Peyer's patch (tissue), 4 donors: ENCODE measurements around the gene SIDT2.

Experiments used
- POLR2A ChIP-seq, 2 donors: fragments of 450-650 bp; IDR thresholded peaks; one replicate each; pipeline ENCODE4 v1.5.1; 2017; ENCODE audit warnings: antibody characterized with exemption in 2 of 2, mild to moderate bottlenecking in 2 of 2, moderate library complexity in 2 of 2
- TF ChIP-seq, protein P1 (sequence below), 6 experiments: fragments of 450-650 bp in 4 of 6; fragments of 200-600 bp in 2 of 6; sonication (generic) in 1 of 6; IDR thresholded peaks; one replicate each; pipeline ENCODE4 v1.5.1; 2017 to 2019; ENCODE audit warnings: antibody characterized with exemption in 6 of 6, mild to moderate bottlenecking in 3 of 6, moderate library complexity in 1 of 6

DNA sequence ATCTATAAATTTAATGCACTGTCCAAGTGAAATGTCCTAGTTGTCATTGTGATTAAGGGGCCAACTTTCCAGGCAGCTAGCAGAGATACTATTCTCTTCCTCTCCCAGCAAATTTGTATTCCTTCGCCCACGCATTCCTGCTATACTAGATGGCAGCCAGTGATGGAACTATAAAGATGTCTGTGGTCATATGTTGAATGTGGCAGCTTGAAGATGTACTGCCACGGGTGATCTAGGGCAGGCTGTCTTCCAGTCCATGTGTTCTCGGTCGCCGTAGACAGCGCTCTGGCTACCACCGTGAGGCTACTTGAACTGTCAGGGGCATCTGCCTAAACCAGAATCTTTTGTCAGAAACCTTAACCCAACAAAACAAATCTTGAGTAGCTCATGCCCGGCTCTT is 8.3 kb upstream of the SIDT2 start:
- no peak for TF ChIP-seq POLR2A (IDR thresholded peaks at IDR 0.05)
- TF ChIP-seq, protein P1, sequence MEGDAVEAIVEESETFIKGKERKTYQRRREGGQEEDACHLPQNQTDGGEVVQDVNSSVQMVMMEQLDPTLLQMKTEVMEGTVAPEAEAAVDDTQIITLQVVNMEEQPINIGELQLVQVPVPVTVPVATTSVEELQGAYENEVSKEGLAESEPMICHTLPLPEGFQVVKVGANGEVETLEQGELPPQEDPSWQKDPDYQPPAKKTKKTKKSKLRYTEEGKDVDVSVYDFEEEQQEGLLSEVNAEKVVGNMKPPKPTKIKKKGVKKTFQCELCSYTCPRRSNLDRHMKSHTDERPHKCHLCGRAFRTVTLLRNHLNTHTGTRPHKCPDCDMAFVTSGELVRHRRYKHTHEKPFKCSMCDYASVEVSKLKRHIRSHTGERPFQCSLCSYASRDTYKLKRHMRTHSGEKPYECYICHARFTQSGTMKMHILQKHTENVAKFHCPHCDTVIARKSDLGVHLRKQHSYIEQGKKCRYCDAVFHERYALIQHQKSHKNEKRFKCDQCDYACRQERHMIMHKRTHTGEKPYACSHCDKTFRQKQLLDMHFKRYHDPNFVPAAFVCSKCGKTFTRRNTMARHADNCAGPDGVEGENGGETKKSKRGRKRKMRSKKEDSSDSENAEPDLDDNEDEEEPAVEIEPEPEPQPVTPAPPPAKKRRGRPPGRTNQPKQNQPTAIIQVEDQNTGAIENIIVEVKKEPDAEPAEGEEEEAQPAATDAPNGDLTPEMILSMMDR (IDR thresholded peaks at IDR 0.05), result no peak
